ES-I3 (cell line): ENCODE data around the gene MT1E.
A peak's percentile ranks its signal among the peaks of the same experiment; 100 is the strongest.

Source experiments
- H3K36me3 ChIP-seq: 2 replicates; pipeline ENCODE4 v1.6.1; 2013; ENCODE audit warnings: mild to moderate bottlenecking, low read length, control low read depth, moderate library complexity; ENCODE audit not compliant: insufficient read depth
- H3K4me1 ChIP-seq: 2 replicates; pipeline ENCODE4 v1.6.1; 2013; ENCODE audit warnings: mild to moderate bottlenecking, control low read depth, low read length; ENCODE audit not compliant: insufficient read depth
- H3K9ac ChIP-seq: 2 replicates; pipeline ENCODE4 v1.6.1; 2013; ENCODE audit warnings: low read depth, mild to moderate bottlenecking, low read length, moderate library complexity
- H3K9me3 ChIP-seq: 2 replicates; pipeline ENCODE4 v1.6.1; 2013; ENCODE audit warnings: mild to moderate bottlenecking, low read length, moderate library complexity; ENCODE audit not compliant: control insufficient read depth, insufficient read depth

MT1E gene

GRCh38 chr16:56639045-56639444 is 13.5 kb downstream of the MT1E start:
- Histone ChIP-seq H3K4me1 (0 out of 2 replicates have a peak, but pooled peaks cover 4% of the 10 kb centered on the region), H3K9ac (no peak overlapping the region), H3K36me3 (no peaks in the 10 kb centered on the region), H3K9me3 (no peaks in the 10 kb centered on the region)

GRCh38 chr16:56640076-56640475 is 14.5 kb downstream of the MT1E start:
- Histone ChIP-seq H3K9me3 (no peaks in the 10 kb centered on the region), H3K36me3 (no peaks in the 10 kb centered on the region), H3K9ac (no peak overlapping the region), H3K4me1 (0 out of 2 replicates have a peak, but pooled peaks cover 4% of the 10 kb centered on the region)

GRCh38 chr16:56641166-56641565 is 15.6 kb downstream of the MT1E start:
- H3K4me1 ChIP-seq = 0 out of 2 replicates have a peak, but pooled peaks cover under 1% of the 10 kb centered on the region
- no peaks in the 10 kb centered on the region for H3K36me3 ChIP-seq
- no peak overlapping the region for H3K9ac ChIP-seq
- H3K9me3 ChIP-seq = no peaks in the 10 kb centered on the region

GRCh38 chr16:56643080-56643778 is 17.6 kb downstream of the MT1E start:
- Histone ChIP-seq H3K9ac (peak overlapping the region; percentile 49), H3K36me3 (no peaks in the 10 kb centered on the region), H3K4me1 (no peaks in the 10 kb centered on the region; the same call in 1 of the 2 replicates), H3K9me3 (no peaks in the 10 kb centered on the region)

GRCh38 chr16:56643833-56644232 is 18.3 kb downstream of the MT1E start:
- no peaks in the 10 kb centered on the region; the same call in 1 of the 2 replicates for H3K4me1 ChIP-seq
- H3K36me3 ChIP-seq = no peaks in the 10 kb centered on the region
- H3K9ac ChIP-seq = peak overlapping the region; percentile 49; the same call in 1 of the 2 replicates
- no peaks in the 10 kb centered on the region for H3K9me3 ChIP-seq

GRCh38 chr16:56645311-56645710 is 19.7 kb downstream of the MT1E start:
- H3K9ac ChIP-seq = no peak overlapping the region
- no peaks in the 10 kb centered on the region; the same call in 1 of the 2 replicates for H3K4me1 ChIP-seq
- no peaks in the 10 kb centered on the region for H3K36me3 ChIP-seq
- H3K9me3 ChIP-seq = no peaks in the 10 kb centered on the region

GRCh38 chr16:56645838-56646237 is 20.3 kb downstream of the MT1E start:
- H3K9me3 ChIP-seq = no peaks in the 10 kb centered on the region
- no peak overlapping the region for H3K9ac ChIP-seq
- no peaks in the 10 kb centered on the region; the same call in 1 of the 2 replicates for H3K4me1 ChIP-seq
- H3K36me3 ChIP-seq = no peaks in the 10 kb centered on the region

- peak overlapping the region; percentile 25; the same call in 1 of the 2 replicates for H3K9ac ChIP-seq
- no peaks in the 10 kb centered on the region for H3K36me3 ChIP-seq
- no peaks in the 10 kb centered on the region; the same call in 1 of the 2 replicates for H3K4me1 ChIP-seq
- H3K9me3 ChIP-seq = no peaks in the 10 kb centered on the region
Observed at GRCh38 chr16:56647641-56648431, 22.3 kb downstream of the MT1E start.

GRCh38 chr16:56649271-56649670 is 23.7 kb downstream of the MT1E start:
- Histone ChIP-seq H3K9me3 (no peaks in the 10 kb centered on the region), H3K36me3 (no peaks in the 10 kb centered on the region), H3K9ac (no peak overlapping the region), H3K4me1 (no peaks in the 10 kb centered on the region; the same call in 1 of the 2 replicates)

GRCh38 chr16:56649820-56650219 is 24.2 kb downstream of the MT1E start:
- Histone ChIP-seq H3K36me3 (no peaks in the 10 kb centered on the region), H3K9ac (no peak overlapping the region), H3K4me1 (no peaks in the 10 kb centered on the region; the same call in 1 of the 2 replicates), H3K9me3 (no peaks in the 10 kb centered on the region)

- Histone ChIP-seq H3K36me3 (no peaks in the 10 kb centered on the region), H3K9ac (no peak within 1 kb of the TSS), H3K4me1 (no peaks in the 10 kb centered on the region; the same call in 1 of the 2 replicates), H3K9me3 (no peaks in the 10 kb centered on the region)
Observed at GRCh38 chr16:56651586-56651985, 26.0 kb downstream of the MT1E start, which contains the start of gene MT1B. TSS of gene MT1B (plus strand) at chr16:56651886. CDS start at chr16:56651954, 68 bp downstream.

- Histone ChIP-seq H3K9me3 (no peaks in the 10 kb centered on the region), H3K36me3 (no peaks in the 10 kb centered on the region), H3K9ac (no peak overlapping the region)
Observed at GRCh38 chr16:56652600-56652999, 27.0 kb downstream of the MT1E start.

GRCh38 chr16:56653218-56653617 is 27.6 kb downstream of the MT1E start:
- Histone ChIP-seq H3K9me3 (no peaks in the 10 kb centered on the region), H3K9ac (no peak overlapping the region), H3K36me3 (no peaks in the 10 kb centered on the region), H3K4me1 (no peaks in the 10 kb centered on the region)

More at GRCh38 chr16:56652600-56652999, 27.0 kb downstream of the MT1E start:
- H3K4me1 ChIP-seq = no peaks in the 10 kb centered on the region; the same call in 1 of the 2 replicates

GRCh38 chr16:56657555-56658326 is 32.2 kb downstream of the MT1E start, which contains the start of gene MT1F:
TSS of gene MT1F (plus strand) at chr16:56657959. CDS start at chr16:56658059, 100 bp downstream.
- H3K4me1 ChIP-seq = 0 out of 2 replicates have a peak, but pooled peaks cover 6% of the 10 kb centered on the region
- peak within 1 kb of the TSS; percentile 57 for H3K9ac ChIP-seq
- H3K9me3 ChIP-seq = no peaks in the 10 kb centered on the region
- H3K36me3 ChIP-seq = no peaks in the 10 kb centered on the region
